Parathyroid adenoma (tissue), 2 donors: ENCODE data around the gene SPATA45.

Experiments
- H2AFZ ChIP-seq: fragments of 300-600 bp; sonication (generic); one replicate; pipeline ENCODE4 v1.7.0; 2017; ENCODE audit warnings: antibody characterized with exemption, mild to moderate bottlenecking
- H3K27ac ChIP-seq: fragments of 300-600 bp; sonication (generic); one replicate; pipeline ENCODE4 v1.7.0; 2017
- H3K27me3 ChIP-seq: fragments of 300-600 bp; sonication (generic); one replicate; pipeline ENCODE4 v1.7.0; 2017; ENCODE audit warnings: low read length; ENCODE audit not compliant: control insufficient read depth, insufficient read depth
- H3K36me3 ChIP-seq: fragments of 300-600 bp; sonication (generic); one replicate; pipeline ENCODE4 v1.7.0; 2017; ENCODE audit warnings: low read length; ENCODE audit not compliant: control insufficient read depth, insufficient read depth
- H3K4me1 ChIP-seq: fragments of 300-600 bp; sonication (generic); one replicate; pipeline ENCODE4 v1.7.0; 2017; ENCODE audit warnings: control low read depth
- H3K4me2 ChIP-seq: fragments of 300-600 bp; sonication (generic); one replicate; pipeline ENCODE4 v1.7.0; 2017; ENCODE audit warnings: low read length
- H3K4me3 ChIP-seq: fragments of 300-600 bp; sonication (generic); one replicate; pipeline ENCODE4 v1.7.0; 2017; ENCODE audit warnings: low read depth, low read length
- H3K79me2 ChIP-seq: fragments of 300-600 bp; sonication (generic); one replicate; pipeline ENCODE4 v1.7.0; 2017; ENCODE audit warnings: control low read depth
- H3K9ac ChIP-seq: fragments of 300-600 bp; sonication (generic); one replicate; pipeline ENCODE4 v1.7.0; 2017; ENCODE audit warnings: mild to moderate bottlenecking
- H3K9me3 ChIP-seq: fragments of 300-600 bp; sonication (generic); one replicate; pipeline ENCODE4 v1.7.0; 2017; ENCODE audit warnings: low read length; ENCODE audit not compliant: control insufficient read depth
- CTCF ChIP-seq: fragments of 300-600 bp; sonication (generic); IDR thresholded peaks from one replicate; pipeline ENCODE4 v1.7.0; 2017; ENCODE audit warnings: antibody characterized with exemption, mild to moderate bottlenecking
- donor health status: primary hyperparathyroidism.

SPATA45 gene

DNA sequence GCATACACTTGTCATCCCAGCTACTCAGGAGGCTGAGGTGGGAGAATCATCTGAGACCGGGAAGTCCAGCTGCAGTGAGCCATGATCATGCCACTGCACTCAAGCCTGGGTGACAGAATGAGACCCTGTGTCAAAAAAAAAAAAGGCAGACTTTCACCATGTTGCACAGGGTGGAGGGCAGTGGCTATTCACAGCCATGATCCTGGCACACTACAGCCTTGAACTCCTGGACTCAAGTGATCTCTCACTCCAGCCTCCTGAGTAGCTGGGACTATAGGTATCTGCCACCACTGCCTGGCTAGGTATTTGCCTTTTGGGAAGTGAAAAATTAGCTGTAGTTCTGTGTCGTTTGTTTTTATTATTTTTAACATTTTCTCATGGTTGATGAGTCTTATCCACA is 19.1 kb downstream of the SPATA45 start:
- Histone ChIP-seq H2AFZ (no peak overlapping the region), H3K9me3 (peaks cover 3% of the 10 kb centered on the region), H3K4me3 (no peak overlapping the region), H3K79me2 (no peaks in the 10 kb centered on the region), H3K4me2 (no peak overlapping the region), H3K27ac (no peak overlapping the region), H3K4me1 (no peaks in the 10 kb centered on the region), H3K36me3 (no peaks in the 10 kb centered on the region), H3K9ac (no peak overlapping the region), H3K27me3 (no peaks in the 10 kb centered on the region)
- TF ChIP-seq CTCF = no peak

DNA sequence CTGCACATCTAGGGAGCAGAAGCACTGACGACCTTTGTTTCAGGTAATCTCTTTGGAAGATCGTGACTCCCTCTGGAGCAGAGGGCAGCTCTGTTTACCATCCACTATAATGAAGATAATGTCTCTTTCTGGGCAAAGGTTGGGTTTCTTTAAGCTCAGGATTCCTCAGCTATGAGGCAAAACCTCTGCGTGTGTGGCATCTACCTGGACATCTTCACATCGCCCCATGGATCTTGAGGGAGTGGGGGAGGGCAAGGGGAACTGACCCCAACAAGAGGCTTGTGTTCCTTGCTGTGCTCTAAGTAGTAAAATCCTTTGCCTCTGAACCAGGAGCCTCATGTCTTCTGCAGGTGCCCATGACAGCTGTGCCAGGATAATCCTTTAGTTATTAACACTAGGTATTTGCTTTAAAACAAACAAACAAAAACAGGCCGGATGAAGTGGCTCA is 19.6 kb downstream of the SPATA45 start:
- Histone ChIP-seq H3K79me2 (no peaks in the 10 kb centered on the region), H3K4me3 (no peak overlapping the region), H2AFZ (no peak overlapping the region), H3K9ac (no peak overlapping the region), H3K27me3 (no peaks in the 10 kb centered on the region), H3K9me3 (peaks cover 3% of the 10 kb centered on the region), H3K4me1 (no peaks in the 10 kb centered on the region), H3K27ac (no peak overlapping the region), H3K4me2 (no peak overlapping the region), H3K36me3 (no peaks in the 10 kb centered on the region)
- no peak for TF ChIP-seq CTCF

DNA sequence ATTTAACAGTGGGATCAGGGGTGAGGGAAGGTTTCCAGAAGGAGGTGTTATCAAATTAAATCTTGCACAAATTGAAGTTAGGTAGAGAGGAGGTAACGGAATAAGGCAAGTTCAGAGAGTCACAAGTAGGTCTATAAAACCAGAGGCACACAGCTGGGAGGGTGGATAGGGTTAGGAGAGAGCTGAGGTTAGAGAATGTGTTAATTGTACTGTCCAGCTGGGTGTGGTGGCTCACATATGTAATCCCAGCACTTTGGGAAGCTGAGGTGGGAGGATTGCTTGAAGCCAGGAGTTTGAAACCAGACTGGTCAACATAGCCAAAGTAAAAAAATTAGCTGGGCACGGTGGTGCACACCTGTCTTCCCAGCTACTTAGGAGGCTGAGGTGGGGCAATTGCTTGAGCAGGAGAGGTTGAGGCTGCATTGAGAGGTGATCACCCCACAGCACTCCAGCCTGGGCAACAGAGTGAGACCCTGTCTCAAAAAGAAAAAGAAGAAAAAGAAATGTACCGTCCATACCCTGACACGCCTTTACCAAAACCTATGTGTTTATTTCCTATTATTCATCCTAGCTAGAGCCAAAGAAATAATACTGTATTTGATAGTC is 20.2 kb downstream of the SPATA45 start:
- H3K4me2 ChIP-seq = no peak overlapping the region
- H3K27ac ChIP-seq = no peak overlapping the region
- H3K4me3 ChIP-seq = no peak overlapping the region
- no peak overlapping the region for H3K9ac ChIP-seq
- H2AFZ ChIP-seq = no peak overlapping the region
- no peaks in the 10 kb centered on the region for H3K79me2 ChIP-seq
- H3K27me3 ChIP-seq = no peaks in the 10 kb centered on the region
- H3K36me3 ChIP-seq = no peaks in the 10 kb centered on the region
- TF ChIP-seq CTCF = no peak
- peaks cover 3% of the 10 kb centered on the region for H3K9me3 ChIP-seq
- no peaks in the 10 kb centered on the region for H3K4me1 ChIP-seq

DNA sequence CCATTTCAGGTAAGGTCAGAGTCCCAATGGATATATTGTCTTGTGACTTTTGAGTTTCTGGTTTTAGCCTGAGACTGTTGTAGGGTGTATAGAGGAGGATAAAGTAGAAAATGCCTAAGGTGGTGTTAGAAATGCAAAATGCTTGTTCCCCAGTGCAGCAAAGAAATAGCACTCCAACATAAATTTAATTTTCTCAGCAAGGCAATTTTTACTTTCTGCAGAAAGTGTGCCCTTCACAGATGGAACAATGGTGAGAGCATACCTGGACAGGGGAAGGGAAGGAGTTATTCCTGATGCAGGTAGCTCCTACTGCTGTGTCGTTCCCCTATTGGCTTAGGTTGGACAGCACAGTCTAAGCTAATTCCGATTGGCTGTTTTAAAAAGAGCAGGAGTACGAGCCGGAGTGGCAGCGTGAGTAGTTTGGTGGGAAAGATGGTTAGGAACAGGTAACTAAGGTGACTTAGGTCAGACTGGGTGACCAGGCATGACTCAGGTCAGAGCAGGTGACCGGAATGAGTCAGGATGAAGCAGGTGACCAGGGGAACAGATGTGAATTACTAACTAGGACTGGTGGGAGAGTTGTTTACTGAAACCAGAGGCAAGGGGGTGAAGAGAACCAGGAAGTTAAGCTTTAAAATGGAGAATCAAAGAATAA is 21.5 kb downstream of the SPATA45 start:
- H3K36me3 ChIP-seq = no peaks in the 10 kb centered on the region
- peaks cover 3% of the 10 kb centered on the region for H3K9me3 ChIP-seq
- no peak for TF ChIP-seq CTCF
- no peaks in the 10 kb centered on the region for H3K27me3 ChIP-seq
- no peak overlapping the region for H3K4me3 ChIP-seq
- H3K79me2 ChIP-seq = no peaks in the 10 kb centered on the region
- no peak overlapping the region for H2AFZ ChIP-seq
- no peak overlapping the region for H3K9ac ChIP-seq
- no peaks in the 10 kb centered on the region for H3K4me1 ChIP-seq
- H3K4me2 ChIP-seq = no peak overlapping the region
- H3K27ac ChIP-seq = no peak overlapping the region

- Histone ChIP-seq H3K27ac (no peak overlapping the region), H3K4me2 (no peak overlapping the region), H3K79me2 (no peaks in the 10 kb centered on the region), H3K4me1 (no peaks in the 10 kb centered on the region), H3K36me3 (no peaks in the 10 kb centered on the region), H2AFZ (no peak overlapping the region), H3K4me3 (no peak overlapping the region), H3K9ac (no peak overlapping the region), H3K9me3 (peaks cover 3% of the 10 kb centered on the region), H3K27me3 (no peaks in the 10 kb centered on the region)
- TF ChIP-seq CTCF = no peak
Observed at GRCh38 chr1:212824201-212824600, 23.2 kb downstream of the SPATA45 start.
